GM23338 (cell line): Measurements from ENCODE around the gene SH3RF3. TPM values are rescaled to one million over a fixed set of nuclear protein-coding genes. Genes with fewer than 3 reads are reported as not detected.

Source experiments
- ATAC-seq: fragments of 200-7000 bp; cut with Tn5 transposase; 3 replicates; pipeline ENCODE4 v1.9.1; 2020
- DNase-seq: peaks from one replicate; pipeline ENCODE4 v3.0.0-alpha.2; 2015; ENCODE audit warnings: low spot score
- H2AFZ ChIP-seq: fragments of 200-600 bp; sonication (generic); 2 replicates; pipeline ENCODE4 v1.8.0; 2016; ENCODE audit warnings: antibody characterized with exemption, mild to moderate bottlenecking, moderate library complexity
- H3F3A ChIP-seq: fragments of 200-600 bp; sonication (generic); replicated peaks from 2 replicates; pipeline ENCODE4 v1.8.0; 2017; ENCODE audit warnings: antibody characterized with exemption, mixed run types, low read depth
- H3K27ac ChIP-seq: fragments of 200-600 bp; sonication (generic); 2 replicates; pipeline ENCODE4 v1.6.1; 2016; ENCODE audit warnings: low read depth
- H3K27me3 ChIP-seq: fragments of 200-600 bp; sonication (generic); 2 replicates; pipeline ENCODE4 v1.8.0; 2016; ENCODE audit warnings: mild to moderate bottlenecking, mixed run types, moderate library complexity; ENCODE audit not compliant: insufficient read depth
- H3K36me3 ChIP-seq: fragments of 200-600 bp; sonication (generic); 2 replicates; pipeline ENCODE4 v1.8.0; 2016; ENCODE audit warnings: mild to moderate bottlenecking; ENCODE audit not compliant: insufficient read depth
- H3K4me1 ChIP-seq: fragments of 200-600 bp; sonication (generic); 2 replicates; pipeline ENCODE4 v1.8.0; 2016; ENCODE audit warnings: mild to moderate bottlenecking, moderate library complexity; ENCODE audit not compliant: insufficient read depth
- H3K4me2 ChIP-seq: fragments of 200-600 bp; sonication (generic); 2 replicates; pipeline ENCODE4 v1.7.1; 2017; ENCODE audit warnings: mixed run types
- H3K4me3 ChIP-seq: fragments of 200-600 bp; sonication (generic); 2 replicates; pipeline ENCODE4 v1.6.1; 2016; ENCODE audit warnings: mixed run types
- H3K79me2 ChIP-seq: fragments of 200-600 bp; sonication (generic); replicated peaks from 2 replicates; pipeline ENCODE4 v1.8.0; 2017; ENCODE audit warnings: mild to moderate bottlenecking; ENCODE audit not compliant: insufficient read depth
- H3K9me2 ChIP-seq: fragments of 200-600 bp; sonication (generic); 2 replicates; pipeline ENCODE4 v1.8.0; 2017; ENCODE audit not compliant: insufficient read depth
- H4K20me1 ChIP-seq: fragments of 200-600 bp; sonication (generic); replicated peaks from 2 replicates; pipeline ENCODE4 v1.8.0; 2017; ENCODE audit warnings: mild to moderate bottlenecking; ENCODE audit not compliant: insufficient read depth
- H3K27ac Mint-ChIP-seq: 2 replicates; pipeline ENCODE4 v1.8.0; 2020; ENCODE audit warnings: inconsistent platforms, mild to moderate bottlenecking, moderate library complexity, mixed read lengths
- H3K27me3 Mint-ChIP-seq: 3 replicates; pipeline ENCODE4 v1.8.0; 2022; ENCODE audit warnings: low read depth, mild to moderate bottlenecking, moderate library complexity, mixed read lengths, inconsistent platforms; ENCODE audit not compliant: insufficient read depth, poor library complexity
- H3K36me3 Mint-ChIP-seq: 3 replicates; pipeline ENCODE4 v1.8.0; 2021; ENCODE audit warnings: low read depth, mild to moderate bottlenecking, inconsistent platforms, moderate library complexity, mixed read lengths
- H3K4me1 Mint-ChIP-seq: 3 replicates; pipeline ENCODE4 v1.8.0; 2020; ENCODE audit warnings: mild to moderate bottlenecking, inconsistent platforms, mixed read lengths
- H3K4me3 Mint-ChIP-seq: 3 replicates; pipeline ENCODE4 v1.8.0; 2021; ENCODE audit warnings: moderate library complexity, mild to moderate bottlenecking, inconsistent platforms, mixed read lengths
- H3K9me3 Mint-ChIP-seq: 3 replicates; pipeline ENCODE4 v1.8.0; 2020; ENCODE audit warnings: moderate library complexity, mild to moderate bottlenecking, inconsistent platforms, mixed read lengths
- CREB1 ChIP-seq: fragments of 250-450 bp; sonication (Bioruptor Pico); IDR thresholded peaks from 2 replicates; pipeline ENCODE4 v1.5.0; 2020; ENCODE audit warnings: low read depth, mild to moderate bottlenecking, moderate library complexity
- EZH2 ChIP-seq: fragments of 200-600 bp; sonication (generic); IDR thresholded peaks from one replicate; pipeline ENCODE4 v1.8.0; 2017; ENCODE audit warnings: antibody characterized with exemption, mild to moderate bottlenecking, low read depth; ENCODE audit not compliant: unreplicated experiment
- EZH2phosphoT487 ChIP-seq: fragments of 200-600 bp; sonication (generic); IDR thresholded peaks from one replicate; pipeline ENCODE4 v1.8.1; 2018; ENCODE audit warnings: antibody characterized with exemption; ENCODE audit not compliant: unreplicated experiment
- STAT1 ChIP-seq: IDR thresholded peaks from one replicate; pipeline ENCODE4 v1.6.1; 2016; ENCODE audit warnings: antibody characterized with exemption; ENCODE audit not compliant: unreplicated experiment
- ZNF114 ChIP-seq: fragments of 250-450 bp; sonication (Bioruptor Pico); IDR thresholded peaks from 2 replicates; pipeline ENCODE4 v1.5.0; 2020; ENCODE audit warnings: mild to moderate bottlenecking, moderate library complexity
- ZNF331 ChIP-seq: fragments of 250-450 bp; sonication (Bioruptor Pico); IDR thresholded peaks from 2 replicates; pipeline ENCODE4 v1.5.0; 2020; ENCODE audit warnings: low read depth, mild to moderate bottlenecking, moderate library complexity
- polyA plus RNA-seq: library from polyadenylated mRNA; unstranded; fragments of >200 nt; fragmentation: Nextera tagmentation; extraction: Ambion mirVana; gene quantifications from 2 replicates; pipeline ENCODE4 v1.2.1, GENCODE V29; 2016
- total RNA-seq: library from RNA; depleted of rRNA; stranded (reverse); fragments of >200 nt; shearing (Covaris generic); gene quantifications from 2 replicates; pipeline ENCODE4 v1.2.3, GENCODE V29; 2014
- TF ChIP-seq, protein P1 (sequence below): IDR thresholded peaks from one replicate; pipeline ENCODE4 v1.6.1; 2018; ENCODE audit warnings: antibody characterized with exemption; ENCODE audit not compliant: unreplicated experiment
- TF ChIP-seq, protein P2 (sequence below), 2 experiments: fragments of 200-600 bp in 1 of 2; sonication (generic) in 1 of 2; conservative IDR thresholded peaks; 2 replicates each; pipeline versions ENCODE4 v1.5.1 to v1.6.1; 2016 to 2017; ENCODE audit warnings: antibody characterized with exemption in 2 of 2, low read depth in 2 of 2, mild to moderate bottlenecking in 2 of 2, moderate library complexity in 1 of 2
- TF ChIP-seq, protein P3 (sequence below): IDR thresholded peaks from 2 replicates; pipeline ENCODE4 v1.6.1; 2016; ENCODE audit warnings: antibody characterized with exemption

SH3RF3 gene
- total and polyA plus RNA-seq, 2 experiments from 2014 or later, result 0.11 to 0.63 TPM

DNA sequence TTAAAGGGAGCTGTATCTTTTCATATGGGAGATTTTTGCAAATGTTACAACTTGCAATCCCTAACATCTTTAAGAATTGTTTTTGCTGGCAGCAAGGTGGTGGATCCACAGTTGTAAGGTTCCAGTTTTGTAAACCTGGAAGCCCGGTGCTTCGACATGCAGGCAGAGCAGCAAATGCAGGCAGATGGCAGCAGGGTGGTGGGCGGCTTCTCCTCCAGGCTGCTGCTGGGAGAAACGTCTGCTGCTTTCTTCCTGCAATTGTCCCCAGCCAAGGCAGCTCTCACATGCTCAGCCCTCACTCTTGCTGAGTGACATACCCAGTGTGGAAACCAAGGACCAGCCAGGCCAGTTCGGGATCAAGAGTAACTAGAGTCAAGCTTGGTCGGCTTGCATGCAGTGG lies 318.8 kb downstream of the SH3RF3 start:
- Histone ChIP-seq H3K36me3 (peaks cover 8% of the 10 kb centered on the region; the same call in 1 of the 2 replicates), H3K4me1 (no peaks in the 10 kb centered on the region), H3K4me2 (no peak overlapping the region), H3K27ac (no peak overlapping the region), H3K4me3 (no peak overlapping the region), H4K20me1 (no peaks in the 10 kb centered on the region), H3K79me2 (no peaks in the 10 kb centered on the region), H3K9me2 (no peaks in the 10 kb centered on the region), H3K27me3 (no peaks in the 10 kb centered on the region), H2AFZ (no peak overlapping the region), H3F3A (no peaks in the 10 kb centered on the region)
- no peaks in the 10 kb centered on the region for H3K4me1 Mint-ChIP-seq
- DNase-seq (no peak), ATAC-seq (no peak)
- no peak overlapping the region for H3K4me3 Mint-ChIP-seq
- H3K9me3 Mint-ChIP-seq, result peaks cover 25% of the 10 kb centered on the region
- H3K27ac Mint-ChIP-seq, result no peak overlapping the region
- TF ChIP-seq, protein P1, sequence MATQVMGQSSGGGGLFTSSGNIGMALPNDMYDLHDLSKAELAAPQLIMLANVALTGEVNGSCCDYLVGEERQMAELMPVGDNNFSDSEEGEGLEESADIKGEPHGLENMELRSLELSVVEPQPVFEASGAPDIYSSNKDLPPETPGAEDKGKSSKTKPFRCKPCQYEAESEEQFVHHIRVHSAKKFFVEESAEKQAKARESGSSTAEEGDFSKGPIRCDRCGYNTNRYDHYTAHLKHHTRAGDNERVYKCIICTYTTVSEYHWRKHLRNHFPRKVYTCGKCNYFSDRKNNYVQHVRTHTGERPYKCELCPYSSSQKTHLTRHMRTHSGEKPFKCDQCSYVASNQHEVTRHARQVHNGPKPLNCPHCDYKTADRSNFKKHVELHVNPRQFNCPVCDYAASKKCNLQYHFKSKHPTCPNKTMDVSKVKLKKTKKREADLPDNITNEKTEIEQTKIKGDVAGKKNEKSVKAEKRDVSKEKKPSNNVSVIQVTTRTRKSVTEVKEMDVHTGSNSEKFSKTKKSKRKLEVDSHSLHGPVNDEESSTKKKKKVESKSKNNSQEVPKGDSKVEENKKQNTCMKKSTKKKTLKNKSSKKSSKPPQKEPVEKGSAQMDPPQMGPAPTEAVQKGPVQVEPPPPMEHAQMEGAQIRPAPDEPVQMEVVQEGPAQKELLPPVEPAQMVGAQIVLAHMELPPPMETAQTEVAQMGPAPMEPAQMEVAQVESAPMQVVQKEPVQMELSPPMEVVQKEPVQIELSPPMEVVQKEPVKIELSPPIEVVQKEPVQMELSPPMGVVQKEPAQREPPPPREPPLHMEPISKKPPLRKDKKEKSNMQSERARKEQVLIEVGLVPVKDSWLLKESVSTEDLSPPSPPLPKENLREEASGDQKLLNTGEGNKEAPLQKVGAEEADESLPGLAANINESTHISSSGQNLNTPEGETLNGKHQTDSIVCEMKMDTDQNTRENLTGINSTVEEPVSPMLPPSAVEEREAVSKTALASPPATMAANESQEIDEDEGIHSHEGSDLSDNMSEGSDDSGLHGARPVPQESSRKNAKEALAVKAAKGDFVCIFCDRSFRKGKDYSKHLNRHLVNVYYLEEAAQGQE, result no peak
- TF ChIP-seq STAT1 (no peak), EZH2phosphoT487 (no peak)
- H3K36me3 Mint-ChIP-seq, result peaks cover 4% of the 10 kb centered on the region; the same call in 2 of the 3 replicates
- no peaks in the 10 kb centered on the region for H3K27me3 Mint-ChIP-seq

DNA sequence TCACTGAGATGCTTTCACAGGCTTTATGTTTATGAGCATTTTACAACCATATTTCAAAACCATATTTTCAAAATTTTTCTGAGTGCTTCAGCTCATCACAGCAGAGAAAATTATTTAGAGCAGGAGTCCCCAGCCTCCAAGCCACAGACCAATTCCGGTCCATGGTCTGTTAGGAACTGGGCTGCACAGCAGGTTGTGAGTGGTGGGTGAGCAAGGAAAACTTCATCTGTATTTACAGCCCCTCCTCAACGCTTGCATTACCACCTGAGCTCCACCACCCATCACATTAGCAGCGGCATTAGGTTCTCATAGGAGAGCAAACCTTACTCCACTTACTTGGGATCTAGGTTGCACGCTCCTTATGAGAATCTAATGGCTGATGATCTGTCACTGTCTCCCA lies 319.2 kb downstream of the SH3RF3 start:
- Mint-ChIP-seq H3K4me1 (no peaks in the 10 kb centered on the region), H3K27me3 (no peaks in the 10 kb centered on the region), H3K9me3 (peaks cover 23% of the 10 kb centered on the region), H3K36me3 (peaks cover 4% of the 10 kb centered on the region; the same call in 2 of the 3 replicates), H3K27ac (no peak overlapping the region), H3K4me3 (no peak overlapping the region)
- Histone ChIP-seq H4K20me1 (no peaks in the 10 kb centered on the region), H3K27ac (no peak overlapping the region), H3K4me2 (no peak overlapping the region), H3K36me3 (peaks cover 8% of the 10 kb centered on the region; the same call in 1 of the 2 replicates), H3K4me1 (no peaks in the 10 kb centered on the region), H3K27me3 (no peaks in the 10 kb centered on the region), H3F3A (no peaks in the 10 kb centered on the region), H2AFZ (no peak overlapping the region), H3K79me2 (no peaks in the 10 kb centered on the region), H3K4me3 (no peak overlapping the region), H3K9me2 (no peaks in the 10 kb centered on the region)
- ATAC-seq (no peak), DNase-seq (no peak)
- TF ChIP-seq STAT1 (no peak), EZH2 (no peak), ZNF114 (CRISPR knock-in tag) (no peak), CREB1 (CRISPR knock-in tag) (no peak), ZNF331 (no peak), EZH2phosphoT487 (no peak)
- TF ChIP-seq, protein P2, sequence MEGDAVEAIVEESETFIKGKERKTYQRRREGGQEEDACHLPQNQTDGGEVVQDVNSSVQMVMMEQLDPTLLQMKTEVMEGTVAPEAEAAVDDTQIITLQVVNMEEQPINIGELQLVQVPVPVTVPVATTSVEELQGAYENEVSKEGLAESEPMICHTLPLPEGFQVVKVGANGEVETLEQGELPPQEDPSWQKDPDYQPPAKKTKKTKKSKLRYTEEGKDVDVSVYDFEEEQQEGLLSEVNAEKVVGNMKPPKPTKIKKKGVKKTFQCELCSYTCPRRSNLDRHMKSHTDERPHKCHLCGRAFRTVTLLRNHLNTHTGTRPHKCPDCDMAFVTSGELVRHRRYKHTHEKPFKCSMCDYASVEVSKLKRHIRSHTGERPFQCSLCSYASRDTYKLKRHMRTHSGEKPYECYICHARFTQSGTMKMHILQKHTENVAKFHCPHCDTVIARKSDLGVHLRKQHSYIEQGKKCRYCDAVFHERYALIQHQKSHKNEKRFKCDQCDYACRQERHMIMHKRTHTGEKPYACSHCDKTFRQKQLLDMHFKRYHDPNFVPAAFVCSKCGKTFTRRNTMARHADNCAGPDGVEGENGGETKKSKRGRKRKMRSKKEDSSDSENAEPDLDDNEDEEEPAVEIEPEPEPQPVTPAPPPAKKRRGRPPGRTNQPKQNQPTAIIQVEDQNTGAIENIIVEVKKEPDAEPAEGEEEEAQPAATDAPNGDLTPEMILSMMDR (conservative IDR thresholded peaks at IDR 0.05; ENCODE audit: low read depth in 2 of 2), result no peak
- TF ChIP-seq, protein P3, sequence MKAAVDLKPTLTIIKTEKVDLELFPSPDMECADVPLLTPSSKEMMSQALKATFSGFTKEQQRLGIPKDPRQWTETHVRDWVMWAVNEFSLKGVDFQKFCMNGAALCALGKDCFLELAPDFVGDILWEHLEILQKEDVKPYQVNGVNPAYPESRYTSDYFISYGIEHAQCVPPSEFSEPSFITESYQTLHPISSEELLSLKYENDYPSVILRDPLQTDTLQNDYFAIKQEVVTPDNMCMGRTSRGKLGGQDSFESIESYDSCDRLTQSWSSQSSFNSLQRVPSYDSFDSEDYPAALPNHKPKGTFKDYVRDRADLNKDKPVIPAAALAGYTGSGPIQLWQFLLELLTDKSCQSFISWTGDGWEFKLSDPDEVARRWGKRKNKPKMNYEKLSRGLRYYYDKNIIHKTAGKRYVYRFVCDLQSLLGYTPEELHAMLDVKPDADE, result no peak
- TF ChIP-seq, protein P1, result no peak
